ENCODE results near the gene KIAA1671. TPM values are rescaled to one million over a fixed set of nuclear protein-coding genes. Genes with fewer than 3 reads are reported as not detected.

Gene KIAA1671
- total and polyA plus RNA-seq, 2 of the 13 experiments (the other 11 are each of a cell fraction or from before 2014, with no cell fraction given), result 13.5 to 13.6 TPM

DNA sequence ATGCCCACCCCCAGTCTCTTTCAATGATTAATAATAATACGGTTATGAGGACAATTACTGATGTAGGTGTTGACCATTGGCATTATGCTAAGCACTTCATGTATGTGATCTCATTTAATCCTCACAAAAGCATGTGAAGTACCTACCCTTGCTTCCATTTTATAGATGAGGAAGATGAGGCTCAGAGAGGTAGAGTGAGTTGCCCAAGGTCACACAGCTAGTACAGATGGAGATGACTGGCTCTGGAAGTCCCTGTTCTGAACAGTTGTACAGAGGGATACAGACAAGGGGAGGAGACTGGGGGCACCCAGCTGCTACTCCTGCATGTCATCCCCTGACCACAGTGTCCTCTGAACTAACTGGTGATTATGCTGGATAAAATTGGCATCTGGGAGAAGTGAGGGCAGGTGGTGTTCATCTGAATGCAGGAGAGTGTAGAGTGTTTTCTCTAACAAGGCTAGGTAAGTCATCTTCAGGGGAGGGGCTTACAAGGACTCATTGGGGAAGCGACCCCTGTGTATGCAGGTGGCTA is 43.2 kb downstream of the KIAA1671 start:
- no peak overlapping the region for H2AFZ ChIP-seq (ENCODE audit: low read length)
- in situ Hi-C loops (cut with HindIII; ENCODE audit: extremely low pct_ligation_motif_present, low pct_unique_long_range_greater_than_20kb) (no loop called here), intact Hi-C loops (cut with micrococcal nuclease; ENCODE audit: unreplicated experiment) (no loop called here)
- no peaks in the 10 kb centered on the region for H3K36me3 ChIP-seq (replicated peaks in 1 of 2; ENCODE audit: control insufficient read depth in 1 of 2, insufficient read depth in 2 of 2, low read length in 2 of 2)
- ATAC-seq (no peak), FAIRE-seq (no peak), DNase-seq (ENCODE audit: low spot score) (no peak)
- no peak overlapping the region for H3K9ac ChIP-seq (ENCODE audit: insufficient read depth, low read depth, low read length)
- 100% methylated on average over 1 of the region's 2 CpGs for WGBS (ENCODE audit: low lambda C conversion rate)
- no peaks in the 10 kb centered on the region for H3K9me3 ChIP-seq (ENCODE audit: low read length)
- no peak overlapping the region for H3K4me2 ChIP-seq (ENCODE audit: low read depth, low read length)
- H3K4me3 ChIP-seq (replicated peaks in 1 of 3; ENCODE audit: insufficient read depth in 1 of 3, low read depth in 2 of 3, low read length in 3 of 3), result no peak overlapping the region
- CTCF ChIA-PET (ENCODE audit: low intra/inter-chr PET ratio, low total read pairs), result no interaction called here
- no peaks in the 10 kb centered on the region for H3K79me2 ChIP-seq (ENCODE audit: insufficient read depth, low read length)
- POLR2A ChIA-PET, result no interaction called here
- BruUV-seq (replicated peaks), result no TSS peak
- H3K27me3 ChIP-seq (ENCODE audit: control insufficient read depth in 1 of 2, insufficient read depth in 2 of 2, low read length in 2 of 2), result no peaks in the 10 kb centered on the region
- H4K20me1 ChIP-seq (ENCODE audit: insufficient read depth, low read length), result no peaks in the 10 kb centered on the region
- no peak overlapping the region for H3K27ac ChIP-seq (ENCODE audit: extremely low read length, insufficient read depth, low read length)
- H3K4me1 ChIP-seq (ENCODE audit: insufficient read depth, low read length), result peaks cover 19% of the 10 kb centered on the region
- peak; percentile 77; the same call in 1 of the 2 replicates for TF ChIP-seq ZNF768 (CRISPR knock-in tag; IDR thresholded peaks at IDR 0.05)
- no peak for TF ChIP-seq ZFP36L2 (CRISPR knock-in tag; IDR thresholded peaks at IDR 0.05)
- no peak for TF ChIP-seq SMC3 (IDR thresholded peaks at IDR 0.05; ENCODE audit: low read length)
- TF ChIP-seq AHR (CRISPR knock-in tag; IDR thresholded peaks at IDR 0.05), result no peak
- TF ChIP-seq KDM5A (IDR thresholded peaks at IDR 0.05; ENCODE audit: borderline replicate concordance, low read length), result no peak
- no peak for TF ChIP-seq POGZ (CRISPR knock-in tag; IDR thresholded peaks at IDR 0.05)
- no peak for TF ChIP-seq ZNF543 (CRISPR knock-in tag; IDR thresholded peaks at IDR 0.05)

- H3K4me1 ChIP-seq (ENCODE audit: insufficient read depth, low read length), result peaks cover 19% of the 10 kb centered on the region
- TF ChIP-seq, protein P1, sequence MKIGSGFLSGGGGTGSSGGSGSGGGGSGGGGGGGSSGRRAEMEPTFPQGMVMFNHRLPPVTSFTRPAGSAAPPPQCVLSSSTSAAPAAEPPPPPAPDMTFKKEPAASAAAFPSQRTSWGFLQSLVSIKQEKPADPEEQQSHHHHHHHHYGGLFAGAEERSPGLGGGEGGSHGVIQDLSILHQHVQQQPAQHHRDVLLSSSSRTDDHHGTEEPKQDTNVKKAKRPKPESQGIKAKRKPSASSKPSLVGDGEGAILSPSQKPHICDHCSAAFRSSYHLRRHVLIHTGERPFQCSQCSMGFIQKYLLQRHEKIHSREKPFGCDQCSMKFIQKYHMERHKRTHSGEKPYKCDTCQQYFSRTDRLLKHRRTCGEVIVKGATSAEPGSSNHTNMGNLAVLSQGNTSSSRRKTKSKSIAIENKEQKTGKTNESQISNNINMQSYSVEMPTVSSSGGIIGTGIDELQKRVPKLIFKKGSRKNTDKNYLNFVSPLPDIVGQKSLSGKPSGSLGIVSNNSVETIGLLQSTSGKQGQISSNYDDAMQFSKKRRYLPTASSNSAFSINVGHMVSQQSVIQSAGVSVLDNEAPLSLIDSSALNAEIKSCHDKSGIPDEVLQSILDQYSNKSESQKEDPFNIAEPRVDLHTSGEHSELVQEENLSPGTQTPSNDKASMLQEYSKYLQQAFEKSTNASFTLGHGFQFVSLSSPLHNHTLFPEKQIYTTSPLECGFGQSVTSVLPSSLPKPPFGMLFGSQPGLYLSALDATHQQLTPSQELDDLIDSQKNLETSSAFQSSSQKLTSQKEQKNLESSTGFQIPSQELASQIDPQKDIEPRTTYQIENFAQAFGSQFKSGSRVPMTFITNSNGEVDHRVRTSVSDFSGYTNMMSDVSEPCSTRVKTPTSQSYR (CRISPR knock-in tag; IDR thresholded peaks at IDR 0.05; ENCODE audit: borderline replicate concordance), result peak; percentile 27; the same call in 1 of the 2 replicates
- no peak for TF ChIP-seq ZNF703 (CRISPR knock-in tag; IDR thresholded peaks at IDR 0.05; ENCODE audit: borderline replicate concordance)
- 0 out of 2 replicates have a peak, but pooled peaks have one; percentile 5 for TF ChIP-seq FOSL2 (CRISPR knock-in tag; IDR thresholded peaks at IDR 0.05)
- H4K20me1 ChIP-seq (ENCODE audit: insufficient read depth, low read length), result no peaks in the 10 kb centered on the region
- BruUV-seq (replicated peaks), result no TSS peak
- no peak overlapping the region for H3K27ac ChIP-seq (ENCODE audit: extremely low read length, insufficient read depth, low read length)
- DNase-seq (ENCODE audit: low spot score), result no peak
- in situ Hi-C loops (cut with HindIII; ENCODE audit: extremely low pct_ligation_motif_present, low pct_unique_long_range_greater_than_20kb) (no loop called here), intact Hi-C loops (cut with micrococcal nuclease; ENCODE audit: unreplicated experiment) (no loop called here)
- H3K79me2 ChIP-seq (ENCODE audit: insufficient read depth, low read length), result no peaks in the 10 kb centered on the region
- WGBS (ENCODE audit: low lambda C conversion rate), result 70% methylated on average over 4 of the region's 5 CpGs
- ChIA-PET CTCF (ENCODE audit: low intra/inter-chr PET ratio, low total read pairs) (no interaction called here), POLR2A (no interaction called here)
- no peaks in the 10 kb centered on the region for H3K36me3 ChIP-seq (replicated peaks in 1 of 2; ENCODE audit: control insufficient read depth in 1 of 2, insufficient read depth in 2 of 2, low read length in 2 of 2)
- ATAC-seq, result no peak; the same call in 1 of the 3 replicates
- H3K4me2 ChIP-seq (ENCODE audit: low read depth, low read length), result no peak overlapping the region
- H3K9ac ChIP-seq (ENCODE audit: insufficient read depth, low read depth, low read length), result no peak overlapping the region
- H3K4me3 ChIP-seq (replicated peaks in 1 of 3; ENCODE audit: insufficient read depth in 1 of 3, low read depth in 2 of 3, low read length in 3 of 3), result no peak overlapping the region
- no peaks in the 10 kb centered on the region for H3K27me3 ChIP-seq (ENCODE audit: control insufficient read depth in 1 of 2, insufficient read depth in 2 of 2, low read length in 2 of 2)
- FAIRE-seq, result no peak
- no peak overlapping the region for H2AFZ ChIP-seq (ENCODE audit: low read length)
- no peaks in the 10 kb centered on the region for H3K9me3 ChIP-seq (ENCODE audit: low read length)
These were observed 44.0 kb downstream of the KIAA1671 start for GRCh38 chr22:24996420-24996952.
